GM21360 (cell line): ENCODE data around the gene SH3PXD2A.
A peak's percentile ranks its signal among the peaks of the same experiment; 100 is the strongest.
"Not testable (repeated sequence)": the region's sequence is repeated elsewhere in the genome, so short reads cannot be mapped to it uniquely, and the experiment has no call there.

ENCODE experiments used
- ATAC-seq: cut with Tn5 transposase; IDR thresholded peaks from one replicate; pipeline ENCODE4 v1.9.1; 2021; ENCODE audit warnings: mild to moderate bottlenecking, moderate library complexity; ENCODE audit not compliant: unreplicated experiment

The SH3PXD2A gene

GRCh38 chr10:103671126-103671895 is 184.1 kb downstream of the SH3PXD2A start:
- no peak for ATAC-seq

- no peak for ATAC-seq
Observed at GRCh38 chr10:103669944-103670343, 185.4 kb downstream of the SH3PXD2A start.

- no peak for ATAC-seq
Observed at GRCh38 chr10:103669243-103669929, 186.0 kb downstream of the SH3PXD2A start.

GRCh38 chr10:103668351-103669242 is 186.8 kb downstream of the SH3PXD2A start:
- ATAC-seq, result no peak

GRCh38 chr10:103667356-103667755 is 188.0 kb downstream of the SH3PXD2A start:
- ATAC-seq, result no peak

- ATAC-seq, result no peak
Observed at GRCh38 chr10:103666762-103667150, 188.6 kb downstream of the SH3PXD2A start.

- no peak for ATAC-seq
Observed at GRCh38 chr10:103666087-103666761, 189.2 kb downstream of the SH3PXD2A start.

GRCh38 chr10:103665162-103665889 is 190.1 kb downstream of the SH3PXD2A start:
- ATAC-seq, result no peak

GRCh38 chr10:103663802-103664201 is 191.6 kb downstream of the SH3PXD2A start:
- no peak for ATAC-seq

GRCh38 chr10:103663236-103663635 is 192.1 kb downstream of the SH3PXD2A start:
- no peak for ATAC-seq

- ATAC-seq, result not testable (repeated sequence)
Observed at GRCh38 chr10:103662704-103663103, 192.7 kb downstream of the SH3PXD2A start.

- ATAC-seq, result no peak
Observed at GRCh38 chr10:103661198-103661950, 194.0 kb downstream of the SH3PXD2A start.

- ATAC-seq, result no peak
Observed at GRCh38 chr10:103660364-103661197, 194.8 kb downstream of the SH3PXD2A start.

- peak; percentile 71 for ATAC-seq
Observed at GRCh38 chr10:103659674-103660363, 195.6 kb downstream of the SH3PXD2A start.

- no peak for ATAC-seq
Observed at GRCh38 chr10:103658049-103658577, 197.3 kb downstream of the SH3PXD2A start.

- ATAC-seq, result no peak
Observed at GRCh38 chr10:103657061-103657591, 198.2 kb downstream of the SH3PXD2A start.

- no peak for ATAC-seq
Observed at GRCh38 chr10:103654925-103655324, 200.5 kb downstream of the SH3PXD2A start.
